ENCODE results near the gene PDLIM3.

Gene PDLIM3

GRCh38 chr4:185468999-185469398 is 66.3 kb downstream of the PDLIM3 start:
- no peak for DNase-seq

- no peak for DNase-seq
These were observed 67.3 kb downstream of the PDLIM3 start for GRCh38 chr4:185467991-185468390.

GRCh38 chr4:185467101-185467500 is 68.2 kb downstream of the PDLIM3 start:
- no peak for DNase-seq

- DNase-seq: no peak
These were observed 69.6 kb downstream of the PDLIM3 start for GRCh38 chr4:185465707-185466106.

GRCh38 chr4:185464887-185465286 is 70.4 kb downstream of the PDLIM3 start:
- DNase-seq: no peak

GRCh38 chr4:185464183-185464582 is 71.1 kb downstream of the PDLIM3 start:
- no peak for DNase-seq

- DNase-seq: no peak
These were observed 71.8 kb downstream of the PDLIM3 start for GRCh38 chr4:185463541-185463940.

- DNase-seq: no peak
These were observed 73.7 kb downstream of the PDLIM3 start for GRCh38 chr4:185461565-185461964.

GRCh38 chr4:185457136-185457535 is 78.2 kb downstream of the PDLIM3 start:
- no peak for DNase-seq

- DNase-seq: no peak
These were observed 79.2 kb downstream of the PDLIM3 start for GRCh38 chr4:185456131-185456530.

All from activated CD4-positive, CD25-positive, alpha-beta regulatory T cell (primary cell).